A549 (cell line): ENCODE results near the gene SLC13A4. TPM values are rescaled to one million over a fixed set of nuclear protein-coding genes. Genes with fewer than 3 reads are reported as not detected.

ENCODE experiments used
- ATAC-seq, 2 experiments: fragments of 200-7000 bp in 1 of 2; fragments of >200 bp in 1 of 2; cut with Nextera tagmentation in 1 of 2; cut with Tn5 transposase in 1 of 2; 3 replicates each; pipeline versions ENCODE4 v1.8.0 to v1.9.1; 2018 to 2020; ENCODE audit warnings: mild to moderate bottlenecking in 1 of 2, moderate library complexity in 1 of 2
- CTCF ChIA-PET: fragments of 300-600 bp; sonication (Branson Sonifier 250); formaldehyde crosslinking; extraction: SDS; loops from one replicate; lab custom pipeline; 2021; ENCODE audit warnings: antibody characterized with exemption, inconsistent platforms; lab: Yijun Ruan, JAX
- POLR2A ChIA-PET: fragments of 350-600 bp; formaldehyde crosslinking; extraction: SDS; loops from one replicate; lab custom pipeline; 2021; ENCODE audit warnings: antibody characterized with exemption, inconsistent platforms; lab: Yijun Ruan, JAX
- DNase-seq, 2 experiments: peaks; one replicate each; pipeline versions ENCODE4 v3.0.0 to v3.0.0-alpha.2; 2011 to 2016; ENCODE audit warnings: low read depth in 1 of 2, low spot score in 1 of 2
- FAIRE-seq: peaks from 2 replicates; lab custom pipeline; 2011; peaks lifted over from hg19 to GRCh38; lab: Jason Lieb, UNC
- H3K27ac ChIP-seq, 2 experiments: fragments of >200 bp; sonication (Bioruptor Twin); formaldehyde crosslinking; 3 replicates each; pipeline ENCODE4 v1.5.1; 2016 to 2017
- H3K4me1 ChIP-seq: fragments of >200 bp; sonication (Bioruptor Twin); formaldehyde crosslinking; 3 replicates; pipeline ENCODE4 v1.6.1; 2016
- H3K4me2 ChIP-seq: fragments of >200 bp; sonication (Bioruptor Twin); formaldehyde crosslinking; 3 replicates; pipeline ENCODE4 v1.6.1; 2016
- H3K4me3 ChIP-seq: fragments of >200 bp; sonication (Bioruptor Twin); formaldehyde crosslinking; 3 replicates; pipeline ENCODE4 v1.5.1; 2016
- H3K9me3 ChIP-seq: fragments of >200 bp; sonication (Bioruptor Twin); formaldehyde crosslinking; 3 replicates; pipeline ENCODE4 v1.6.1; 2016
- BHLHE40 ChIP-seq: IDR thresholded peaks from 2 replicates; pipeline ENCODE4 v1.6.1; 2012; ENCODE audit warnings: low read depth, low read length, inconsistent platforms
- CBX2 ChIP-seq: fragments of 200-600 bp; sonication (generic); IDR thresholded peaks from 2 replicates; pipeline ENCODE4 v1.6.1; 2016; ENCODE audit warnings: low read depth, mild to moderate bottlenecking, borderline replicate concordance
- CEBPB ChIP-seq, 2 experiments: fragments of >200 bp in 1 of 2; sonication (Bioruptor Twin) in 1 of 2; formaldehyde crosslinking in 1 of 2; IDR thresholded peaks; 2 replicates each; pipeline ENCODE4 v1.6.1; 2012 to 2016
- CTCF ChIP-seq: fragments of >200 bp; sonication (Bioruptor Twin); formaldehyde crosslinking; IDR thresholded peaks from 3 replicates; pipeline ENCODE4 v1.5.1; 2016
- EHF ChIP-seq: fragments of 250-450 bp; sonication (Bioruptor Pico); IDR thresholded peaks from 2 replicates; pipeline ENCODE4 v1.5.0; 2020; ENCODE audit warnings: mild to moderate bottlenecking
- EP300 ChIP-seq, 2 experiments: fragments of >200 bp; sonication (Bioruptor Twin); formaldehyde crosslinking; IDR thresholded peaks; 2 replicates in 1 of 2; 3 replicates in 1 of 2; pipeline ENCODE4 v1.6.1; 2016 to 2017
- FOSL2 ChIP-seq, 2 experiments: fragments of 450-650 bp in 1 of 2; fragments of >200 bp in 1 of 2; sonication (Bioruptor Twin) in 1 of 2; formaldehyde crosslinking; IDR thresholded peaks; 2 replicates each; pipeline versions ENCODE4 v1.5.0 to v1.6.1; 2016 to 2020; ENCODE audit warnings: mild to moderate bottlenecking in 1 of 2, moderate library complexity in 1 of 2
- GATA3 ChIP-seq: IDR thresholded peaks from 2 replicates; pipeline ENCODE4 v1.6.1; 2012; ENCODE audit warnings: borderline replicate concordance
- HOXB13 ChIP-seq: fragments of 250-450 bp; sonication (Bioruptor Pico); IDR thresholded peaks from 2 replicates; pipeline ENCODE4 v1.5.0; 2020; ENCODE audit warnings: low read depth, mild to moderate bottlenecking, moderate library complexity
- JUN ChIP-seq, 2 experiments: fragments of >200 bp; sonication (Bioruptor Twin); formaldehyde crosslinking; IDR thresholded peaks; 2 replicates in 1 of 2; 3 replicates in 1 of 2; pipeline ENCODE4 v1.6.1; 2016 to 2017
- KDM5A ChIP-seq: fragments of 200-600 bp; sonication (generic); IDR thresholded peaks from 2 replicates; pipeline ENCODE4 v1.6.1; 2016; ENCODE audit warnings: antibody characterized with exemption, mild to moderate bottlenecking
- MYC ChIP-seq: IDR thresholded peaks from 2 replicates; pipeline ENCODE4 v1.6.1; 2012; ENCODE audit warnings: mild to moderate bottlenecking, inconsistent platforms, low read length, improper control_type of control experiment, borderline replicate concordance
- NR3C1 ChIP-seq: fragments of >200 bp; sonication (Bioruptor Twin); formaldehyde crosslinking; IDR thresholded peaks from 3 replicates; pipeline ENCODE4 v1.6.1; 2017
- PHF8 ChIP-seq: fragments of 200-600 bp; sonication (generic); IDR thresholded peaks from 2 replicates; pipeline ENCODE4 v1.6.1; 2016; ENCODE audit warnings: low read depth, mild to moderate bottlenecking, antibody characterized with exemption, moderate library complexity, borderline replicate concordance
- RCOR1 ChIP-seq: fragments of 150-350 bp; IDR thresholded peaks from 2 replicates; pipeline ENCODE4 v1.6.1; 2014; ENCODE audit warnings: antibody characterized with exemption, low read length, low read depth
- RFX5 ChIP-seq: fragments of 450-650 bp; IDR thresholded peaks from 2 replicates; pipeline ENCODE4 v1.7.1; 2014; ENCODE audit warnings: antibody characterized with exemption, mild to moderate bottlenecking, moderate library complexity
- ZC3H11A ChIP-seq: fragments of 450-650 bp; IDR thresholded peaks from 2 replicates; pipeline ENCODE4 v1.6.1; 2014; ENCODE audit warnings: antibody characterized with exemption, mild to moderate bottlenecking
- WGBS: methylation state at CpG from one replicate; pipeline ENCODE4 v1.1.6; 2017; ENCODE audit errors: missing lambda C conversion rate; 5-methylcytosine and 5-hydroxymethylcytosine counted together
- polyA plus RNA-seq, 4 experiments: library from polyadenylated mRNA; depleted of rRNA in 3 of 4; stranded (reverse); fragments of >200 nt; fragmentation: RNase III in 1 of 4; extraction: RNeasy Plus Mini Kit Qiagen cat#74134 plus additional on column Dnase treatment in 1 of 4; gene quantifications; 2 replicates in 3 of 4; 3 replicates in 1 of 4; pipeline ENCODE4 v1.2.3, GENCODE V29; 2011 to 2017
- TF ChIP-seq, protein P1 (sequence below): IDR thresholded peaks from 2 replicates; pipeline ENCODE4 v1.6.1; 2012; ENCODE audit warnings: low read depth, borderline replicate concordance
- TF ChIP-seq, protein P2 (sequence below): fragments of 450-650 bp; IDR thresholded peaks from 2 replicates; pipeline ENCODE4 v1.6.1; 2014; ENCODE audit warnings: antibody characterized with exemption
- TF ChIP-seq, protein P3 (sequence below): fragments of 250-450 bp; sonication (Bioruptor Pico); IDR thresholded peaks from 2 replicates; pipeline ENCODE4 v1.5.0; 2021; ENCODE audit warnings: mild to moderate bottlenecking, moderate library complexity, borderline replicate concordance

SLC13A4 gene
- polyA plus RNA-seq, 2 of the 4 experiments (the other 2 are of a cell fraction), result not detected

GRCh38 chr7:135662123-135662372, 65.9 kb downstream of the SLC13A4 start:
- whole genome bisulfite sequencing, result 7% methylated on average over 16 of the region's 17 CpGs
- POLR2A ChIA-PET, result interaction anchor here (0.9 to 2.4 kb wide), 6 partner anchors 11 to 387 kb away, joined by 3 to 17 read pairs (median 5); no protein-coding TSS in a partner anchor

DNA sequence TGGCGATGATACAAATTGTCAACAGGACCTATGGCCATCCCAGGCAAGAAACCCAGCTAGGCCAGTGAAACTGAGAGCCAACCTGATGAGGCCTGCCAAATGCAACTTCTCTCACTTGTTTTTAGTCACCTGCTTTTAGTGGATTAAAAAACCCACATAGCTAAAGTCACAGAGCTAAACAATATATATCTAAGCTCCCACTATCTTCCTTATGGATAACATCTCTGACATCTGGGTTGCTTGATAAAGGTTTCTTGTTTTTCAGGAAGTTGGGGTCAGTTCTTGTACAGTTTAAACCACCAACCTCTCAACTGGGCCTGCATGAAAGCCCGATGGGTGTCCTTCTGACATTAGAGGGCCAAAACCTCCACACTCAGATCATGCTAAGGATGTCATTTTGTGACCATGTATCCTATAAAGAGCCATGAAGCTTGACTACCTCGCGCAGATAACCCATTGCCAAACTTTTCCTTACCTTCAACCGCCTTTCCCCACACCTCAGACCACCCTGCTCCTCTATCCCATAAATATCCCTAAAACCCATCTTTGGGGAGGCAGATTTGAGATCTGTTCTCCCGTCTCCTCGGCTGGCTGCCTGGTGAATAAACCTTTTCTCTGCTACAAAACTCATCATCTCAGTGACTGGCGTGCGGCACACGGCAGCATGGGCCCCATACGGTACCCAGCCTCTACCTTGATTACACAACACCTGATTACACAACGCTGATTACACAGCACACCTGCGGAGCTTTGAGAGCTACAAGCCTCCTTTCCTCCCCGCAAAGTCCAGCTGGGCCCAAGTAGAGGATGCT, 66.5 kb downstream of the SLC13A4 start:
- Histone ChIP-seq H3K4me2 (peak overlapping the region; percentile 79), H3K9me3 (no peaks in the 10 kb centered on the region), H3K27ac (peak overlapping the region; percentile 91 to 93), H3K4me1 (peaks cover 17% of the 10 kb centered on the region; the same call in 2 of the 3 replicates)
- DNase-seq (no peak), ATAC-seq (peak; percentile 15 to 36), FAIRE-seq (no peak)
- POLR2A ChIA-PET, result interaction anchor here (0.9 to 2.4 kb wide), 4 partner anchors 11 to 53 kb away, joined by 3 to 17 read pairs (median 7); no protein-coding TSS in a partner anchor
- CTCF ChIA-PET, result interaction anchor here (0.6 to 5.9 kb wide), 13 partner anchors 11 to 560 kb away, joined by 3 to 38 read pairs (median 4); no protein-coding TSS in a partner anchor
- TF ChIP-seq GATA3, result 0 out of 2 replicates have a peak, but pooled peaks have one; percentile 3
- no peak for TF ChIP-seq HOXB13 (CRISPR knock-in tag)
- TF ChIP-seq CEBPB (IDR thresholded peaks at IDR 0.05), result peak; percentile 80 to 86
- TF ChIP-seq BHLHE40, result no peak
- TF ChIP-seq, all 56 proteins: peak for 2
- peak overlapping the region; percentile 85 for H3K4me3 ChIP-seq
- 64% methylated on average over 13 of the region's 14 CpGs for WGBS

More at GRCh38 chr7:135662123-135662372, 65.9 kb downstream of the SLC13A4 start:
- Histone ChIP-seq H3K9me3 (no peaks in the 10 kb centered on the region), H3K4me1 (peaks cover 17% of the 10 kb centered on the region; the same call in 2 of the 3 replicates), H3K4me2 (peak overlapping the region; percentile 79)
- CTCF ChIA-PET, result interaction anchor here (0.6 to 5.9 kb wide), 15 partner anchors 11 to 560 kb away, joined by 3 to 38 read pairs (median 4); no protein-coding TSS in a partner anchor
- TF ChIP-seq EP300 (IDR thresholded peaks at IDR 0.05) (no peak), ZC3H11A (0 out of 2 replicates have a peak, but pooled peaks have one; percentile 3), RCOR1 (no peak), PHF8 (peak; percentile 45), FOSL2 (IDR thresholded peaks at IDR 0.05) (no peak), FOSL2 (CRISPR knock-in tag; IDR thresholded peaks at IDR 0.05) (no peak), NR3C1 (no peak), CTCF (peak; percentile 52; the same call in 2 of the 3 replicates)
- TF ChIP-seq, protein P1, sequence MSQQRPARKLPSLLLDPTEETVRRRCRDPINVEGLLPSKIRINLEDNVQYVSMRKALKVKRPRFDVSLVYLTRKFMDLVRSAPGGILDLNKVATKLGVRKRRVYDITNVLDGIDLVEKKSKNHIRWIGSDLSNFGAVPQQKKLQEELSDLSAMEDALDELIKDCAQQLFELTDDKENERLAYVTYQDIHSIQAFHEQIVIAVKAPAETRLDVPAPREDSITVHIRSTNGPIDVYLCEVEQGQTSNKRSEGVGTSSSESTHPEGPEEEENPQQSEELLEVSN, result peak; percentile 79; the same call in 1 of the 2 replicates
- TF ChIP-seq, all 56 proteins: peak for 4
- FAIRE-seq (no peak), DNase-seq (no peak), ATAC-seq (no peak; a peak in 2 of 6 replicates)
- Histone ChIP-seq H3K4me3 (peak overlapping the region; percentile 85), H3K27ac (peak overlapping the region; percentile 91 to 93)

DNA sequence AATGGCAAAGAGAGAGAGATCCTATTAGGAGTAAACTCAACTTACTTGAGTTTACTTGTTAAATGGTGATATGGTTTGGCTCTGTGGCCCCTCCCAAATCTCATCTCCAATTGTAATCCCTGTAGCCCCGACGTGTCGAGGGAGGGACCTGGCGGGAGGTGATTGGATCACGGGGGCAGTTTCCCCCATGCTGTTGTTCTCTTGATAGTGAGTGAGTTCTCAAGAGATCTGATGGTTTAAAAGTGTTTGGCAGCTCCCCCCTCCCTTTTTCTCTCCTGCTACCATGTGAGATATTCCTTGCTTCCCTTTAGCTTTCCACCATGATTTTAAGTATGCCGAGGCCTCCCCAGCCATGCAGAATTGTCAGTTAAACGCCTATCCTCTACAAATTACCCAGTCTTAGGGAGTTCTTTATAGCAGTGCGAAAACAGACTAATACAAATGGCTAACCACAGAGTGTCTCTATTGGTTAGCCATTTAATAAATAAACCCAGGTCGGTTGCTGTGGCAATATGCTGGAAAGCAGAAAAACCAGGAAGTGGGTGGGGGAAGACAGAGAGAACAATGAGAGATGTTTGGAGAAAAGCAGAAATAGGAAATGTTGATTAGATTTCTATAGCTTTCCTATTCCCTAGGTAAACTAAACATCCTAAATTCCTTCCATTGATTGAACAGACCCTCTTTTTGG, 68.7 kb downstream of the SLC13A4 start:
- Histone ChIP-seq H3K4me3 (no peak overlapping the region), H3K27ac (no peak overlapping the region), H3K9me3 (no peaks in the 10 kb centered on the region), H3K4me1 (peaks cover 14% of the 10 kb centered on the region; the same call in 2 of the 3 replicates), H3K4me2 (no peak overlapping the region)
- TF ChIP-seq JUN (IDR thresholded peaks at IDR 0.05), result no peak
- TF ChIP-seq, protein P2, sequence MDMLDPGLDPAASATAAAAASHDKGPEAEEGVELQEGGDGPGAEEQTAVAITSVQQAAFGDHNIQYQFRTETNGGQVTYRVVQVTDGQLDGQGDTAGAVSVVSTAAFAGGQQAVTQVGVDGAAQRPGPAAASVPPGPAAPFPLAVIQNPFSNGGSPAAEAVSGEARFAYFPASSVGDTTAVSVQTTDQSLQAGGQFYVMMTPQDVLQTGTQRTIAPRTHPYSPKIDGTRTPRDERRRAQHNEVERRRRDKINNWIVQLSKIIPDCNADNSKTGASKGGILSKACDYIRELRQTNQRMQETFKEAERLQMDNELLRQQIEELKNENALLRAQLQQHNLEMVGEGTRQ, result no peak
- no peak for TF ChIP-seq RFX5
- TF ChIP-seq, protein P3, sequence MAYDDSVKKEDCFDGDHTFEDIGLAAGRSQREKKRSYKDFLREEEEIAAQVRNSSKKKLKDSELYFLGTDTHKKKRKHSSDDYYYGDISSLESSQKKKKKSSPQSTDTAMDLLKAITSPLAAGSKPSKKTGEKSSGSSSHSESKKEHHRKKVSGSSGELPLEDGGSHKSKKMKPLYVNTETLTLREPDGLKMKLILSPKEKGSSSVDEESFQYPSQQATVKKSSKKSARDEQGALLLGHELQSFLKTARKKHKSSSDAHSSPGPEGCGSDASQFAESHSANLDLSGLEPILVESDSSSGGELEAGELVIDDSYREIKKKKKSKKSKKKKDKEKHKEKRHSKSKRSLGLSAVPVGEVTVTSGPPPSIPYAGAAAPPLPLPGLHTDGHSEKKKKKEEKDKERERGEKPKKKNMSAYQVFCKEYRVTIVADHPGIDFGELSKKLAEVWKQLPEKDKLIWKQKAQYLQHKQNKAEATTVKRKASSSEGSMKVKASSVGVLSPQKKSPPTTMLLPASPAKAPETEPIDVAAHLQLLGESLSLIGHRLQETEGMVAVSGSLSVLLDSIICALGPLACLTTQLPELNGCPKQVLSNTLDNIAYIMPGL, result no peak
- TF ChIP-seq EHF (CRISPR knock-in tag), result no peak
- no peak for TF ChIP-seq KDM5A
- TF ChIP-seq CBX2, result no peak
- TF ChIP-seq MYC, result no peak
- TF ChIP-seq PHF8, result no peak
- DNase-seq (no peak), ATAC-seq (no peak), FAIRE-seq (no peak)
- ChIA-PET CTCF (interaction anchor here (1.1 to 5.9 kb wide), 4 partner anchors 12 to 385 kb away, joined by 3 to 38 read pairs (median 4); no protein-coding TSS in a partner anchor), POLR2A (no interaction called here)
- WGBS, result 87% methylated on average over 9 of the region's 9 CpGs
